CD4-positive, CD25-positive, alpha-beta regulatory T cell (primary cell): ENCODE measurements around the gene SMG6. TPM values are rescaled to one million over a fixed set of nuclear protein-coding genes. Genes with fewer than 3 reads are reported as not detected.

Experiments used
- ATAC-seq, 2 donors: fragments of 150-1000 bp; cut with Tn5 transposase; one replicate each; pipeline ENCODE4 v1.10.0; 2021; ENCODE audit warnings: low read depth in 2 of 2, moderate number of reproducible peaks in 2 of 2, moderate library complexity in 1 of 2
- DNase-seq, 3 donors: peaks; one replicate each; pipeline versions ENCODE4 v3.0.0 to v3.0.0-alpha.2; 2012 to 2022; ENCODE audit warnings: mixed read lengths in 1 of 3
- H3K27ac ChIP-seq: one replicate; pipeline ENCODE4 v1.7.0; 2013; ENCODE audit warnings: mild to moderate bottlenecking, low read length; ENCODE audit not compliant: insufficient read depth, poor library complexity, severe bottlenecking
- H3K27me3 ChIP-seq: one replicate; pipeline ENCODE4 v1.7.0; 2013; ENCODE audit warnings: low read length; ENCODE audit not compliant: control insufficient read depth, insufficient read depth
- H3K36me3 ChIP-seq: one replicate; pipeline ENCODE4 v1.7.0; 2013; ENCODE audit warnings: mild to moderate bottlenecking, low read length, moderate library complexity; ENCODE audit not compliant: control insufficient read depth, insufficient read depth
- H3K4me1 ChIP-seq: 2 replicates; pipeline ENCODE4 v1.7.0; 2013; ENCODE audit warnings: mild to moderate bottlenecking, low read length; ENCODE audit not compliant: insufficient read depth, control insufficient read depth, poor library complexity, severe bottlenecking
- H3K4me3 ChIP-seq: one replicate; pipeline ENCODE4 v1.7.0; 2013; ENCODE audit warnings: low read depth, mild to moderate bottlenecking, low read length, moderate library complexity
- H3K9me3 ChIP-seq, 2 experiments: 1 replicate in 1 of 2; 2 replicates in 1 of 2; pipeline ENCODE4 v1.7.0; 2013; ENCODE audit warnings: low read length in 2 of 2, mild to moderate bottlenecking in 1 of 2, moderate library complexity in 1 of 2; ENCODE audit not compliant: control insufficient read depth in 2 of 2
- H3K27ac Mint-ChIP-seq, 3 donors: one replicate each; pipeline ENCODE4 v1.8.0; 2020 to 2022; ENCODE audit warnings: mild to moderate bottlenecking in 3 of 3, mixed read lengths in 3 of 3, moderate library complexity in 2 of 3
- H3K27me3 Mint-ChIP-seq: one replicate; pipeline ENCODE4 v1.8.0; 2022; ENCODE audit warnings: mild to moderate bottlenecking, mixed read lengths
- H3K36me3 Mint-ChIP-seq: one replicate; pipeline ENCODE4 v1.8.0; 2020; ENCODE audit warnings: mixed read lengths
- H3K4me1 Mint-ChIP-seq, 4 donors: one replicate each; pipeline ENCODE4 v1.8.0; 2020 to 2022; ENCODE audit warnings: mixed read lengths in 4 of 4, mild to moderate bottlenecking in 1 of 4
- H3K4me3 Mint-ChIP-seq, 4 donors: one replicate each; pipeline ENCODE4 v1.8.0; 2020 to 2022; ENCODE audit warnings: mild to moderate bottlenecking in 4 of 4, mixed read lengths in 4 of 4, moderate library complexity in 3 of 4
- H3K9me3 Mint-ChIP-seq, 7 donors: one replicate each; pipeline ENCODE4 v1.8.0; 2020 to 2022; ENCODE audit warnings: mixed read lengths in 7 of 7, mild to moderate bottlenecking in 3 of 7, moderate library complexity in 2 of 7
- polyA plus RNA-seq, 4 donors: library from polyadenylated mRNA; unstranded; fragments of 300-500 nt; fragmentation: Illumina TruSeq; gene quantifications; one replicate each; pipeline ENCODE4 v1.2.3, GENCODE V29; 2021
- total RNA-seq: library from RNA; stranded (reverse); gene quantifications from one replicate; pipeline ENCODE4 v1.2.3, GENCODE V29; 2022

Gene SMG6
- total and polyA plus RNA-seq, 5 donors from 2014 or later: 3.3 to 42.9 (median 4.9) TPM

- Mint-ChIP-seq H3K27me3 (peaks cover 6% of the 10 kb centered on the region), H3K36me3 (peaks cover 19% of the 10 kb centered on the region), H3K4me1 (peaks cover 8 to 27% (median 13%) of the 10 kb centered on the region in 4 donors), H3K27ac (no peak overlapping the region), H3K9me3 (no peaks in the 10 kb centered on the region), H3K4me3 (no peak overlapping the region)
- no peak for ATAC-seq
- DNase-seq: no peak
- Histone ChIP-seq H3K4me1 (peaks cover 23% of the 10 kb centered on the region), H3K4me3 (no peak overlapping the region), H3K27ac (no peak overlapping the region), H3K27me3 (no peaks in the 10 kb centered on the region), H3K9me3 (no peaks in the 10 kb centered on the region), H3K36me3 (peaks cover 25% of the 10 kb centered on the region)
Measured at GRCh38 chr17:2034157-2034556, 269.4 kb downstream of the SMG6 start.

GRCh38 chr17:2033153-2033552, 270.4 kb downstream of the SMG6 start:
- Mint-ChIP-seq H3K27ac (peak overlapping the region in 1 of 3 donors; percentile 32), H3K4me3 (peak overlapping the region in 2 of 4 donors; percentile 62 to 87), H3K4me1 (peaks cover 8 to 27% (median 13%) of the 10 kb centered on the region in 4 donors), H3K9me3 (no peaks in the 10 kb centered on the region), H3K36me3 (peaks cover 13% of the 10 kb centered on the region), H3K27me3 (peaks cover 15% of the 10 kb centered on the region)
- DNase-seq (no peak), ATAC-seq (no peak)
- H3K27ac ChIP-seq: no peak overlapping the region
- no peak overlapping the region for H3K4me3 ChIP-seq
- H3K4me1 ChIP-seq: peaks cover 23% of the 10 kb centered on the region
- peaks cover 25% of the 10 kb centered on the region for H3K36me3 ChIP-seq
- no peaks in the 10 kb centered on the region for H3K9me3 ChIP-seq
- no peaks in the 10 kb centered on the region for H3K27me3 ChIP-seq

GRCh38 chr17:2030779-2031163, 272.8 kb downstream of the SMG6 start:
- H3K36me3 Mint-ChIP-seq: peaks cover 3% of the 10 kb centered on the region
- DNase-seq (no peak), ATAC-seq (no peak)
- H3K4me3 Mint-ChIP-seq: peak overlapping the region; percentile 94 to 99 (median 97)
- H3K4me1 ChIP-seq: peaks cover 26% of the 10 kb centered on the region
- H3K27ac ChIP-seq: no peak overlapping the region
- peaks cover 8 to 32% (median 16%) of the 10 kb centered on the region in 4 donors for H3K4me1 Mint-ChIP-seq
- peaks cover 4% of the 10 kb centered on the region for H3K27me3 ChIP-seq
- peaks cover 38% of the 10 kb centered on the region for H3K27me3 Mint-ChIP-seq
- H3K9me3 ChIP-seq: no peaks in the 10 kb centered on the region
- H3K9me3 Mint-ChIP-seq: no peaks in the 10 kb centered on the region
- H3K27ac Mint-ChIP-seq: peak overlapping the region; percentile 90 to 92 (median 90)
- peak overlapping the region; percentile 90 for H3K4me3 ChIP-seq
- peaks cover 7% of the 10 kb centered on the region for H3K36me3 ChIP-seq

- peaks cover 4% of the 10 kb centered on the region for H3K27me3 ChIP-seq
- H3K4me3 ChIP-seq: peak within 1 kb of the TSS; percentile 90
- H3K9me3 Mint-ChIP-seq: no peaks in the 10 kb centered on the region
- DNase-seq (peak; percentile 74 to 87 (median 84)), ATAC-seq (peak; percentile 78 to 83)
- peaks cover 31% of the 10 kb centered on the region for H3K4me1 ChIP-seq
- peak within 1 kb of the TSS; percentile 94 to 99 (median 97) for H3K4me3 Mint-ChIP-seq
- H3K27me3 Mint-ChIP-seq: peaks cover 44% of the 10 kb centered on the region
- H3K36me3 Mint-ChIP-seq: peaks cover 3% of the 10 kb centered on the region
- no peaks in the 10 kb centered on the region for H3K9me3 ChIP-seq
- peaks cover 7% of the 10 kb centered on the region for H3K36me3 ChIP-seq
- peak within 1 kb of the TSS; percentile 55 for H3K27ac ChIP-seq
- H3K4me1 Mint-ChIP-seq: peaks cover 8 to 34% (median 16%) of the 10 kb centered on the region in 4 donors
- peak within 1 kb of the TSS; percentile 90 to 92 (median 90) for H3K27ac Mint-ChIP-seq
Measured at GRCh38 chr17:2029911-2030778, 273.4 kb downstream of the SMG6 start, which contains the start of gene DPH1. Gene DPH1, plus strand, starts transcription at chr17:2030153. Its CDS starts 17 bp downstream, at chr17:2030170.

- H3K9me3 Mint-ChIP-seq: no peaks in the 10 kb centered on the region
- Histone ChIP-seq H3K9me3 (no peaks in the 10 kb centered on the region), H3K4me3 (no peak overlapping the region), H3K27ac (no peak overlapping the region), H3K4me1 (peaks cover 45% of the 10 kb centered on the region), H3K36me3 (peaks cover 7% of the 10 kb centered on the region), H3K27me3 (peaks cover 4% of the 10 kb centered on the region)
- peaks cover 3% of the 10 kb centered on the region for H3K36me3 Mint-ChIP-seq
- DNase-seq (no peak), ATAC-seq (no peak)
- peak overlapping the region in 2 of 4 donors; percentile 74 to 84 for H3K4me3 Mint-ChIP-seq
- H3K27me3 Mint-ChIP-seq: peaks cover 44% of the 10 kb centered on the region
- H3K4me1 Mint-ChIP-seq: peaks cover 8 to 36% (median 16%) of the 10 kb centered on the region in 4 donors
- H3K27ac Mint-ChIP-seq: no peak overlapping the region
Measured at GRCh38 chr17:2028737-2029136, 274.8 kb downstream of the SMG6 start.

- no peak overlapping the region for H3K27ac ChIP-seq
- H3K9me3 ChIP-seq: no peaks in the 10 kb centered on the region
- Mint-ChIP-seq H3K4me3 (peak overlapping the region in 3 of 4 donors; percentile 29 to 84 (median 77)), H3K4me1 (peaks cover 8 to 36% (median 16%) of the 10 kb centered on the region in 4 donors), H3K9me3 (no peaks in the 10 kb centered on the region), H3K27me3 (peaks cover 47% of the 10 kb centered on the region), H3K36me3 (peaks cover 1% of the 10 kb centered on the region), H3K27ac (no peak overlapping the region)
- H3K4me3 ChIP-seq: no peak overlapping the region
- peaks cover 51% of the 10 kb centered on the region for H3K4me1 ChIP-seq
- H3K36me3 ChIP-seq: peaks cover 4% of the 10 kb centered on the region
- ATAC-seq (no peak), DNase-seq (no peak)
- H3K27me3 ChIP-seq: peaks cover 5% of the 10 kb centered on the region
Measured at GRCh38 chr17:2028234-2028614, 275.4 kb downstream of the SMG6 start.

GRCh38 chr17:2027528-2028233, 275.9 kb downstream of the SMG6 start:
- Mint-ChIP-seq H3K9me3 (no peaks in the 10 kb centered on the region), H3K27ac (no peak overlapping the region), H3K27me3 (peaks cover 53% of the 10 kb centered on the region), H3K4me3 (peak overlapping the region; percentile 36 to 84 (median 52)), H3K36me3 (no peaks in the 10 kb centered on the region), H3K4me1 (peaks cover 8 to 36% (median 16%) of the 10 kb centered on the region in 4 donors)
- Histone ChIP-seq H3K27me3 (peaks cover 7% of the 10 kb centered on the region), H3K27ac (no peak overlapping the region), H3K36me3 (no peaks in the 10 kb centered on the region), H3K4me1 (peaks cover 56% of the 10 kb centered on the region), H3K4me3 (no peak overlapping the region), H3K9me3 (no peaks in the 10 kb centered on the region)
- no peak for DNase-seq
- no peak for ATAC-seq
